ENCODE results near the gene KLHDC4. TPM values are rescaled to one million over a fixed set of nuclear protein-coding genes. Genes with fewer than 3 reads are reported as not detected.

Gene KLHDC4
- total RNA-seq, 1 donor from 2014 or later: 20.5 TPM

GRCh38 chr16:87808108-87808507 is 42.3 kb upstream of the KLHDC4 start:
- Mint-ChIP-seq H3K27ac (ENCODE audit: unreplicated experiment) (peak overlapping the region; percentile 99), H3K27me3 (ENCODE audit: low read depth) (no peaks in the 10 kb centered on the region), H3K4me1 (ENCODE audit: low read depth) (peaks cover 24% of the 10 kb centered on the region), H3K9me3 (ENCODE audit: low read depth) (no peaks in the 10 kb centered on the region), H3K4me3 (ENCODE audit: unreplicated experiment) (no peak overlapping the region), H3K36me3 (ENCODE audit: low read depth) (no peaks in the 10 kb centered on the region)
- DNase-seq (ENCODE audit: low spot score): no peak
- no peak for TF ChIP-seq CTCF (IDR thresholded peaks at IDR 0.05)

GRCh38 chr16:87806641-87807546 is 41.1 kb upstream of the KLHDC4 start:
- DNase-seq (ENCODE audit: low spot score): no peak
- H3K27ac Mint-ChIP-seq (ENCODE audit: unreplicated experiment): peak overlapping the region; percentile 99

GRCh38 chr16:87806261-87806640 is 40.5 kb upstream of the KLHDC4 start:
- H3K9me3 Mint-ChIP-seq (ENCODE audit: low read depth): no peaks in the 10 kb centered on the region
- peak overlapping the region; percentile 80 for H3K4me3 Mint-ChIP-seq (ENCODE audit: unreplicated experiment)
- no peak for DNase-seq (ENCODE audit: low spot score)
- peaks cover 24% of the 10 kb centered on the region for H3K4me1 Mint-ChIP-seq (ENCODE audit: low read depth)
- no peak for TF ChIP-seq CTCF (IDR thresholded peaks at IDR 0.05)
- no peaks in the 10 kb centered on the region for H3K36me3 Mint-ChIP-seq (ENCODE audit: low read depth)
- H3K27me3 Mint-ChIP-seq (ENCODE audit: low read depth): no peaks in the 10 kb centered on the region
- H3K27ac Mint-ChIP-seq (ENCODE audit: unreplicated experiment): peak overlapping the region; percentile 99

More at GRCh38 chr16:87806641-87807546, 41.1 kb upstream of the KLHDC4 start:
- Mint-ChIP-seq H3K36me3 (ENCODE audit: low read depth) (no peaks in the 10 kb centered on the region), H3K4me3 (ENCODE audit: unreplicated experiment) (peak overlapping the region; percentile 80), H3K4me1 (ENCODE audit: low read depth) (peaks cover 24% of the 10 kb centered on the region), H3K9me3 (ENCODE audit: low read depth) (no peaks in the 10 kb centered on the region), H3K27me3 (ENCODE audit: low read depth) (no peaks in the 10 kb centered on the region)
- peak; percentile 41 for TF ChIP-seq CTCF (IDR thresholded peaks at IDR 0.05)

- peaks cover 20% of the 10 kb centered on the region for H3K4me1 Mint-ChIP-seq (ENCODE audit: low read depth)
- H3K36me3 Mint-ChIP-seq (ENCODE audit: low read depth): no peaks in the 10 kb centered on the region
- no peak overlapping the region for H3K4me3 Mint-ChIP-seq (ENCODE audit: unreplicated experiment)
- no peak overlapping the region for H3K27ac Mint-ChIP-seq (ENCODE audit: unreplicated experiment)
- no peak for TF ChIP-seq CTCF (IDR thresholded peaks at IDR 0.05)
- H3K27me3 Mint-ChIP-seq (ENCODE audit: low read depth): no peaks in the 10 kb centered on the region
- no peaks in the 10 kb centered on the region for H3K9me3 Mint-ChIP-seq (ENCODE audit: low read depth)
- DNase-seq (ENCODE audit: low spot score): no peak
Observed at GRCh38 chr16:87803385-87803784, 37.6 kb upstream of the KLHDC4 start.

- H3K4me1 Mint-ChIP-seq (ENCODE audit: low read depth): peaks cover 20% of the 10 kb centered on the region
- H3K4me3 Mint-ChIP-seq (ENCODE audit: unreplicated experiment): no peak overlapping the region
- no peaks in the 10 kb centered on the region for H3K27me3 Mint-ChIP-seq (ENCODE audit: low read depth)
- TF ChIP-seq CTCF (IDR thresholded peaks at IDR 0.05): no peak
- H3K9me3 Mint-ChIP-seq (ENCODE audit: low read depth): no peaks in the 10 kb centered on the region
- DNase-seq (ENCODE audit: low spot score): no peak
- no peaks in the 10 kb centered on the region for H3K36me3 Mint-ChIP-seq (ENCODE audit: low read depth)
- H3K27ac Mint-ChIP-seq (ENCODE audit: unreplicated experiment): no peak overlapping the region
Observed at GRCh38 chr16:87802670-87803069, 36.9 kb upstream of the KLHDC4 start.

Data from chondrocyte (in vitro differentiated cells).